ENCODE data around the gene SV2C.
"Not testable (repeated sequence)": the region's sequence is repeated elsewhere in the genome, so short reads cannot be mapped to it uniquely, and the experiment has no call there.

The SV2C gene

DNA sequence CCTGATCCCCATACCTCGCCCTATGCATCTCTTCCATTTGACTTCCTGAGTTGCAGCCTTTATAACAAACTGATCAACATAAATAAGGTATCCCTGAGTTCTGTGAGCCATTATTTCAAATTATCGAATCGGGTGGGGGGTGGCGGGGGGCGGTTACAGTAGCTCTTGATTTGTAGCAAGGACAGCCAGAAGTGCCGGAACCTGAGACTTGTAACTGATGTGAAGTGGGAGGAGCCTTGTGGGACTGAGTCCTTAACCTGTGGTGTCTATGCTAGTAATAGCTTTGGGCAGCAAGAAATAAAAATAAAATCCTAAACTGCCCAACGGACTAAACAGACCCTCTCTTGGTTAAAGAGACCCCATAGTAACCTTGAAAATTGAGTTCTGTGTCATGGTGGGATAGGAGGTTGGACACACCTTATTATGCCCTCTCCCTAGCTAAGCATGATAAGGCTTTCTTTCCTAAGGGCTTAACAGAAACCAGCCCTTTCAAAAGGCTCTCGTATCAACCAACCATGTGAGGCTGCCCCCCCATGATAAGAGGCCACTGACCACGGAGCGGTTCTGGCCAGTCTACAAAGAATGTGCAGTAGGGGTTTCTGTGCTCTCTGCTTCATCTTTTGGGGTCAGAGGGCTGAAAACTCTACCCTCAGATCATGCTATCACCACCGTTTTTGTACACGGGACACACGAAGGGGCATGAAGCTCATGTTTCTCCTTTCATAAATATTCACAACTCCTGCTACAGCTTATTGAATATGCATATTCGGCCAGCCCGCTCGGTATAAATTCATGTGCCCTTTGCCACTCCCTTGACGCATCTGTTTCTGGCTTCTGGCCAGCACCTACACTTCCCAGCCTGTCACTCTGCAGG is 280.4 kb downstream of the SV2C start:
- no peak for DNase-seq

- peak; percentile 27 for DNase-seq
These were observed 281.0 kb downstream of the SV2C start for GRCh38 chr5:76364226-76364589.

GRCh38 chr5:76365561-76365960 is 282.4 kb downstream of the SV2C start:
- DNase-seq = no peak

GRCh38 chr5:76366596-76366995 is 283.4 kb downstream of the SV2C start:
- DNase-seq = no peak

- DNase-seq = no peak
These were observed 284.6 kb downstream of the SV2C start for GRCh38 chr5:76367623-76368371.

- DNase-seq = no peak
These were observed 285.8 kb downstream of the SV2C start for GRCh38 chr5:76368941-76369340.

- not testable (repeated sequence) for DNase-seq
These were observed 286.5 kb downstream of the SV2C start for GRCh38 chr5:76369668-76370067.

DNA sequence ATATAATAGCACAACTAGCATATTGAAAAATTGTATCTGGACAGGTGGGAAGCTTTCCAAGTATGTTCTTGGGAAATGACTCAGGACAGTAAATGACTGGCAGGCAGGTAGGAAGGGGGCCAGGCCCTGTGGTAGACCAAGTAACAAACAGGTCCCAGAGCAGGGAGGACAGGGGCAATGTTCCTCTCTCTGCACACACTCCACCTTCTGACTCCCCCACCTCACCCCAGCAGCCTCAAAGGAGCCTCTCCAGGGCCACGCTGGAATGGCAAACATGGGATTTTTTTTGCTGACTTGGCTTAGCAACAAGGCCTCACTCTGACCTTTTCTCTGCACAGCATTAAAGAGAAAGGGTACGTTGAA is 288.8 kb downstream of the SV2C start:
- DNase-seq = no peak

- DNase-seq = no peak
These were observed 289.3 kb downstream of the SV2C start for GRCh38 chr5:76372323-76373054.

DNA sequence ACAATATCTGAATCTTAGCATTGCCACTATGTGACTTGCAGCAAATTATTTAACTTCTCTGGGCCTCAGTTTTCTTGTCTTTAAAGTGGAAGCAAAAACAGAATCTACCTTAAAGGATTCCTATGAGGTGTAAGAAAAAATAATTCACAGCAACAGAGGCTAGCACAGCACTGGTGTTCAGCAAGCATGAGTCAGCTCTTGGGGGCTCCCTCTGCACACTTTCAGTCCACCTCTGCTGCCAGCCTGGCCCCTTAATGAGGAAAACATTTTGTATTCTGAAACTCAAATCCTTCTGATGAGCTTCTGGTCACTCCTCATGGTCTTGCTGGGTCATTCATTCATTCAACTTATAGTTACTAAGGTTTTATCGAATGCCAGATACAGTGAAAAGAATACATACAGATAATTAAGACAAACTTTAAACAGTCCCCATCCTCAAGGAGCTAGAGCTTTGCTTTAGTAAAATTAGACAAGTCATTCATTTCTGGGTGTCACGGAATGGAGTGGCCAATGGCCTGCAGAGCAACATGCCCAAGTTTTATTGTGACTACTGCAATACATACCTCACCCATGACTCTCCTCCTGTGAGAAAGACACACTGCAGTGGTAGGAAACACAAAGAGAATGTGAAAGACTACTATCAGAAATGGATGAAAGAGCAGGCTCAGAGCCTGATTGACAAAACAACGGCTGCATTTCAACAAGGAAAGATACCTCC is 293.1 kb downstream of the SV2C start:
- DNase-seq = no peak

DNA sequence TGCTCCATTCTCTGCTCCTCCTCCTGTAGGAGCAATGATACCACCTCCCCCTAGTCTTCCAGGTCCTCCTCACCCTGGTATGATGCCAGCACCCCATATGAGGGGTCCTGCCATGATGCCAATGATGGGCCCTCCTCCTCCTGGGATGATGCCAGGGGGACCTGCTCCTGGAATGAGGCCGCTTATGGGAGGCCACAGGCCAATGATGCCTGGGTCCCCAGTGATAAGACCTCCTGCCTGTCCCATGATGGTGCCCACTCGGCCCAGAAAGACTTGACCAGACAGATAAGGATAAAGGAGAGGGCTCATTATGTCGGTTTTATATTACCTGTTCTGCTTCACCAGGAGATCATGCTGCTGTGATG is 293.7 kb downstream of the SV2C start:
- DNase-seq = no peak

- DNase-seq = no peak
These were observed 295.2 kb downstream of the SV2C start for GRCh38 chr5:76378355-76378754.

DNA sequence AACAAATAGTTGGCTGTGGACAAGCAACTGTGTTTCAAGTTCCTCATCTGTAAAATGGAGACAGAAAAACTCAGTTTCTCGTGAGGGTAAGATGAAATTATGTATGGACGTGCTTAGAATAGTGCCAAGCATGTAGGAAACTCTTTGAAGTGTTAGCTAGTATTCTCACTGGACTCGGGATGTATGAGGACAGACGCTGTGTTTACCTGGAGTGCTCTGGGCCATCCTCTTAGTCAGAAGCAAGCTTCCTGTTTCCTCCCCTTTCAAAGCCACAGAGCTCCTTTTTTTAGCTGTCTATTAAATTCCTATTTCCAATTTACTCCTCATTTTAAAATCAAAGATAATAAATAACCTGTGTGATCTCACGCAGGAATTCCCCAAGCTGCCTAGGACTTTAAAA is 296.1 kb downstream of the SV2C start:
- no peak for DNase-seq

- DNase-seq = no peak
These were observed 296.7 kb downstream of the SV2C start for GRCh38 chr5:76379855-76380254.

DNA sequence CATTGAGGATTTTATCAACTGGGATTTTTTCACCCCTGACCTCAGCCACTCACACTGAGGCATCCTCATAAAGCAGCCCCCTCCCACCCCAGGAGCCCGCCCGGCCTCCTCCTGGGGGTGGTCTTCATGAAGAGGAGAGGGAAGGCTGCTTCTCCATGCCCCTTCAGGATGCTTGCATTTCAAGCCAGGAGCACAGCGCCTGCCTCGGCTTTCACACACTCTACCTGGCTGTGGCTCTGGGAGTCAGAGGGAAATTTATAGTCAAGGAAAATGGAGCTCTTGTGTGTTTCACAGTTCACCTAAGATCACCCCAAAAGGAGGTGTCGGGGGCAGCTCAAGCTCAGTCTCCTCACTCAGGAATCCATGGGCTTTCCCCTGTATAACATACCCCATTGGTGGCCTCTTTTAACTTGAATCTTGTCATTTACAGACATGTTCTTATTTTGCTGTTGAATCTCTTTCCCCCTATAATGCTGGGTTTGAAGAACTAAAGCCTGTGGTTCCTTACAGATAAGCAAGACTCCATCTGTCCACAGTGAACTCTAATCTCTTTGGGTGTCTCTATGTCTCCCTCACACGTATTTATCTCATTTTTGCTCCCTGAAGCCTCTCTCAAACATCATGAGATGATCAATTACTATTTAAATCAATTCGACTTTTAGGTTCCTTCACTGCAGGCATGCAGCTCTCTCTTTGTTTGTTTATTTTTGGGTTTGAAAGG is 297.3 kb downstream of the SV2C start:
- DNase-seq = no peak

- DNase-seq = no peak
These were observed 300.1 kb downstream of the SV2C start for GRCh38 chr5:76383126-76383832.

- no peak for DNase-seq
These were observed 301.0 kb downstream of the SV2C start for GRCh38 chr5:76384189-76384588.

GRCh38 chr5:76384705-76385104 is 301.5 kb downstream of the SV2C start:
- DNase-seq = no peak

- DNase-seq = no peak
These were observed 302.4 kb downstream of the SV2C start for GRCh38 chr5:76385540-76385939.

- DNase-seq = no peak
These were observed 303.2 kb downstream of the SV2C start for GRCh38 chr5:76386360-76386759.

DNA sequence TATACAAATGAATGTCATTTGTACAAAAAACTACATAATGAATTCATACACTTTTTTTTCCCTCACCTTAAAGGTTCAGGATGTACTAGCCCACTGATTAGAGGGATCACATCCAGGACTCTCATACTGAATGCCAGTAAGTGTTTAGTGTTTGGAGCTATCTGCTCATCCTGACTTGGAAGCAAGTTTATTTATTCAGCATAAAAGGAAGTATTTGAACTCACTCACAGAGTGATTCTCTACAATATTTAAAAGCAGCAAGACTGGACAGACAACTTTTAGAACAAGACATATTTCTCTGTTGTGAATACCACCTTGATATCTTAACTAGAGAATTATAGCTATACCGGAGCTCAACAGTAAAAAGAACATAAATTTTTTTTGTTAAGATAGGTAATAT is 305.1 kb downstream of the SV2C start:
- no peak for DNase-seq
